HG03095 (cell line): Measurements from ENCODE around the gene PIM1.
"Not testable (repeated sequence)": the region's sequence is repeated elsewhere in the genome, so short reads cannot be mapped to it uniquely, and the experiment has no call there.

Experiments
- ATAC-seq: cut with Tn5 transposase; IDR thresholded peaks from one replicate; pipeline ENCODE4 v1.9.1; 2021; ENCODE audit warnings: moderate library complexity; ENCODE audit not compliant: unreplicated experiment

Gene PIM1

DNA sequence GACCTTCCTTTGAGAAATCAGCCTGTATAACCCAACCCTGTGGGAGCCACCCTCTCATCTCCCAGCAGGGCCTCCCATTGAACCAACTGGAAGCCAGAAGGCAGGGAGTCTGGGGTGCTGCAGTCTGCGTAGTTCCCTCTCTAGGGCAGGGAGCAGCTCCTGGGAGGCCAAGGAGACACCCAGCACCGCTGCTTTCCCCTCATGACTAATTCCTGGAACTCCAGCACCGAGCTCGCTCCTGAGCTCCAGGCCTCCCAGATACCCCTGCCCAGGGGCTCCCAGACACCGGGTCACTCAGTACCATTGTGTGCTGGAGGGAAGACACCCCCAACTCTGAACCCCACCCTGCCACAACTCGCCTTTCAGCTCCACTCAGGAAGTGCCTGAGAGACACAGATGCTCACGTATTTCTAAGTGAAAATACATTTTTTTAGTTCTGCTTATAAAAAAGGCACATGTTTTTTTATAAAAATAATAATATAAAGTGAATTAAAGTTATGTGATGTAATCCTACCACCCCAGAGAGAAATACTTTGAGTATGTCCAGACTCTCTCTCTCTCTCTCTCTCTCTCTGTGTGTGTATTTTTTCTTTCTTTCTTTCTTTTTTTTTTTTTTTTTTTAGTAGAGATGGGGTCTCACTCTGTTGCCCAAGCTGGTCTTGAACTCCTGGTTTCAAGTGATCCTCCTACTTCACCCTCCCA lies 17.5 kb downstream of the PIM1 start:
- no peak for ATAC-seq

DNA sequence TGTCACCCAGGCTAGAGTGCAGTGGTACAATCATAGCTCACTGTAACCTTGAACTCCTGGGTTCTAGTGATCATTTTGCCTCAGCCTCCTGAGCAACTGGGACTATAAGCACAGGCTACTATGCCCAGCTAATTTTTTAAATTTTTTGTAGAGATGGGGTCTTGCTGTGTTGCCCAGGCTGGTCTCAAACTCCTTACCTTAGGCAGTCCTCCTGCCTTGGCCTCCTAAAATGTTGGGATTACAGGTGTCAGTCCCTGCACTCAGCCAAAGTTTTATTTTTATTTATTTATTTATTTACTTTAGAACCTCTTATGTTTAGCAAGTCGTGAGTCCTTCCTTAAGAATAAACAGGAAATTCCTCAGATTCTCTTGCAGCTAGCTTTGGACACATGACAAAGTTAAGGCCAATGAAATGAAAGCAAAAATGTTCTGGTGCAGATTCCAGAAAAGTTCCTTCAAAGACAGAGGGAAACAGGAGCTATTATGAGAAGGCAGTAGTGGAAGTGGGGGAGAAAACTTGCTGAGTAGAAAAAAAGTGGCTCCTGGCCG lies 19.1 kb downstream of the PIM1 start:
- no peak for ATAC-seq

DNA sequence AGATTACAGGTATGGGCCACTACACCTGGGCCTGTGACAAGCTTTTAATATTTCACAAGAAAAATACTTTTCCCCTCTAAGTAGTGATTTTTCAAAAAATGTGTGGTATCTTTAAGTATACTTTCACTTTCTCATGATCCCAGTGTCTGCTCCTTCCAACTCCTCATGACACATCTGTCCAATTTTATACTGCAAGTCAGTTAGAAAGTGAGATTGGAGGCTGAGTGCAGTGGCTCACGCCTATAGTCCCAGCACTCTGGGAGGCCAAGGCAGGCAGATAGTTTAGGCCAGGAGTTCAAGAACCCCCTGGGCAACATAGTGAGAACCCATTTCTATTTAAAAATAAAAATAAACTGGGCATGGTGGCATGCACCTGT lies 20.2 kb downstream of the PIM1 start:
- ATAC-seq = no peak

- no peak for ATAC-seq
These were observed 22.7 kb downstream of the PIM1 start for GRCh38 chr6:37192666-37193065.

DNA sequence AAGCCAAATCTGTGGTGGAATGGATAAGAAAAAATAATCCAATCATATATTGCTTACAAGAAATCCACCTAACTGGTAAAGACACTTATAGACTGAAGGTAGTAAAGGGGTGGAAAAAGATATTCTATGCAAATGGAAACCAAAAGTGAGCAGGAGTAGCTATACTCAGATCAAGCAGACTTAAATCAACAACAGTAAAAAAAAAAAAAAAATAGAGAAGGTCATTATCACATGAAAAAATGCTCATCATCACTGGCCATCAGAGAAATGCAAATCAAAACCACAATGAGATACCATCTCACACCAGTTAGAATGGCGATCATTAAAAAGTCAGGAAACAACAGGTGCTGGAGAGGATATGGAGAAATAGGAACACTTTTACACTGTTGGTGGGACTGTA lies 24.9 kb downstream of the PIM1 start:
- ATAC-seq = not testable (repeated sequence)

DNA sequence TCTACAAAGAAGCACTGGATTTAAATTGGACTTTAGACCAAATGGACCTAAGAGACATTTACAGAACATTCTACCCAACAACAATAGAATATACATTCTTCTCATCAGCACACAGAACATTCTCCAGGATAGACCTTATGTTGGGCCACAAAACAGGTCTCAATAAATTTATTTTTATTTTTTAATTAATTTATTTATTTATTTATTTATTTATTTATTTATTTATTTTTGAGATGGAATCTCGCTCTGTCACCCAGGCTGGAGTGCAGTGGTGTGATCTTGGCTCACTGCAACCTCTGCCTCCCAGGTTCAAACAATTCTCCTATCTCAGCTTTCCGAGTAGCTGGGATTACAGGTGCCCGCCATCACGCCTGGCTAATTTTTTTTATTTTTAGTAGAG lies 26.5 kb downstream of the PIM1 start:
- ATAC-seq = not testable (repeated sequence)

- ATAC-seq = no peak
These were observed 30.1 kb downstream of the PIM1 start for GRCh38 chr6:37200085-37200484.

GRCh38 chr6:37201726-37202125 lies 31.8 kb downstream of the PIM1 start:
- no peak for ATAC-seq

DNA sequence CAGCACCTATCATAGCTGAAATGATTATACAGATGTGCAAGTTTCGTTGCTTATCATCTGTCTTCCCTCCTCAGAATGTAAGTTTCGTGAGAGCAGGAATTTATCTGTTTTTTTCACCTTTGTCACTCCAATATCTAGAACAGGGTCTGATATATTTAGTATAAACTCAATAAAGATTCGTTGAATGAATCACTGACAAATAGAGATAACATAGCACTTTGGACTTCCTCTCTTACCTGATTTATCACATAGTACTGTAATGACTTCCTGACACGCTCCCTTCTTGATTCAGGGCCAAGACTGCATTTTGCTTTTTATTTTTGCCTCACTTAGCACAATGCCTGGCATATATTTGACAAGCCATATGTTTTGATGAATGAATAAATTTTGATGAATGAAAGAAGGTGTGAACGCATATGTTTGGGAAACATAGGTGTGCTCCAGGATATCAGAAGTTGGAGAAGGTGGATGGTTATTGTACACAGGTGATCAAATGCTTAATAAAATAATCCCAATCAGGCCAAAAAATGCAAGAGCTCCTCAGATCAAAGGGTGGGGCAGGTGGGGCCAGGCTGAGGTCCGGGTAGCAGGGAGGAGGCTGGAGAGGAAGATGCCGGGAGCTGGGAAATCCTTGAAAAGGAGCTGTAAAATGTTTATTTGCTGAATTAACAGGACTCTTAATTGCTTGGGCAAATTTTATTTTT lies 33.0 kb downstream of the PIM1 start:
- no peak for ATAC-seq

DNA sequence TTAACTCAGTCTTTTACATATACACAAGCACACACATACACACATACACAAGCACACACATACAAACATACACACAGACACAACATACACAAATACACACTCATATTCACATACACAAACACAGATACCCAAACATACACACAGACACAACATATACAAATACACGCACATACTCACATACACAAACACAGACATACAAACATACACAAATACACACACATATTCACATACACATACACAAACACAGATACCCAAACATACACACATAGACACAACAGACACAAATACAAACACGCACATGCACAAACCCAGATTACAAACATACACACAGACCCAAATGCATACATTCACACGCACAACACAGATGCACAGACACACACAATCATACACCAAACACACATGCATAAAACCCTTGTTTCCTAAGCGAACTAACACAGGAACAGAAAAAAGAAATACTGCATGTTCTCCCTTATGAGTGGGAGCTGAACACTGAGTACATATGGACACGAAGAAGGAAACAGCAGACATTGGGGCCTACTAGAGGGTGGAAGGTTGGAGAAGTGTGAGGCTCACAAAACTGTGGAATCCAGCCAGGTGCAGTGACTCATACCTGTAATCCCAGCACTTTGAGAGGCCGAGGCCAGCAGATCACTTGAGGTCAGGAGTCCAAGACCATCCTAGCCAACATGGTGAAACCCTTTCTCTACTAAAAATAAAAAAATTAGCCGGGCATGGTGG lies 34.2 kb downstream of the PIM1 start:
- no peak for ATAC-seq

DNA sequence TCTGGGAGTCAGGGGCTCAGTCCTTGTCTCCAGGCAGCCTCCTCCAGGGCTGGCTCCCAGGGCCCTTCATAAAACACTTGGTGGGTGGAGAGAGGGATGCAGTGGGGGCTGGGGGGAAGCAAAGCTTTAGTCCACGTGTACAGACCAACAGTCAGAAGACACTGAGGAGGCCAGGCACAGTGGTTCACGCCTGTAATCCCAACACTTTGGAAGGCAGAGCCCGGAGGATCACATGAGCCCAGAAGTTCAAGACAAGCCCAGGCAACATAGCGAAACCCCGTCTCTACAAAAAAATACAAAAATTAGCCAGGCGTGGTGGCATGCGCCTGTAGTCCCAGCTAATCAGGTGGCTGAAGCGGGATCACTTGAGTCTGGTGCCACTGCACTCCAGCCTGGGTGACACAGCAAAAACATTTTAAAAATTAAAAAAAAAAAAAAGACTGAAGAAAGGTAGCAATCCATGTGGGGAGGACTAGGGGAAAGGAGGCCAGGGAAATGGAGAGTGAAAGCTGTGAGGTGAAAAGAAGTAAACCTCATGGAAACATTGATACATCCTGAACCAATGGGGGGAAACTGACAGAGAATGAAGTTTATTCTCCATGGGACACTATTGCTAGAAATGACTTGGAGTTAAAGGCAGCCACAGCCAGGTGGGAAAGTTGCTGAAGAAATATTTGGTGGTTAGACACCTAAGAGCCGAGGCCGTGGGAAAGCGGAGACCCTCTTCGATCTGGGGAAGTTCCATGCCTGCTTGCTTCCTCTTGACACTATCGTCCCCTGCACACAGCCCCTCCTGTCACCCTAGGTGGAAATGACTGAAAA lies 35.4 kb downstream of the PIM1 start:
- ATAC-seq = no peak

DNA sequence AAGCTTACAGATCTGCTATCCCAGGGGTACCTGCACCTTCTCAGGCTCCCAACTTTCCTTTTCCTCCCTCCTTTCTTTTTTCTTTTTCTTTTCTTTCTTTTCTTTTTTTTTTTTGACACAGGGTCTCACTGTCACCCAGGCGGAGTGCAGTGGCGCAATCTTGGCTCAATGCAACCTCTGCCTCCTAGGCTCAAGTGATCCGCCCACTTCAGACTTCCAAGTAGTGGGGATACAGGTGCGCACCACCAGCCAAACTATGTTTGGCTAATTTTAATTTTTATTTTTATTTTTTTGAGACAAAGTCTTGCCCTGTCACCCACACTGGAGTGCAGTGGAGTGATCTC lies 36.0 kb downstream of the PIM1 start:
- ATAC-seq = no peak

GRCh38 chr6:37206622-37207021 lies 36.7 kb downstream of the PIM1 start:
- no peak for ATAC-seq

DNA sequence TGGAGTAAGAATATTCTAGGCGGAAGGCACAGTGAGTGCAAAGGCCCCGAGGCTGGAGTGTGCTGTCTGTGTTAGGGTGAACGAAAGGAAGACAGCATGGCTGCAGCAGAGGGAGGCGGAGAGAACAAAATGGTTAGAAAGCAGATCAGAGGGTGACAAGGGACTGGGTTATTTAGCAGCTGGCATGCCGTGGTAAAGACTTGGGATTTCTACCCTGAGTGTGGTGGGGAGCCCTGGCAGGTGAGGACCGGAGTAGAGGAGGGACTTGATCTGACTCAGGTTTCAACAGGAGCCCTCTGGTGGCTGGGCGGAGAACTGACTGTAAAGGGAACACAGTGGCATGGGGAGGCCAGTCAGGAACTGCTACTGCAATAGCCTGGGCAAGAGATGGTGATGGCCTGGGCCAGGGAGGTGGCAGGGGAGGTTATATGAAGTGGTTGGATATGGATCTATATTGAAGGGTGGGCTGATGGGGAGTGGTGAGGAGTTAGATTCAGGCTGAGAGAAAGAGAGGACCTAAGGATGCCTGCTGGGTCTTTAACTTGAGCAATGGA lies 38.0 kb downstream of the PIM1 start:
- ATAC-seq = peak; percentile 55

DNA sequence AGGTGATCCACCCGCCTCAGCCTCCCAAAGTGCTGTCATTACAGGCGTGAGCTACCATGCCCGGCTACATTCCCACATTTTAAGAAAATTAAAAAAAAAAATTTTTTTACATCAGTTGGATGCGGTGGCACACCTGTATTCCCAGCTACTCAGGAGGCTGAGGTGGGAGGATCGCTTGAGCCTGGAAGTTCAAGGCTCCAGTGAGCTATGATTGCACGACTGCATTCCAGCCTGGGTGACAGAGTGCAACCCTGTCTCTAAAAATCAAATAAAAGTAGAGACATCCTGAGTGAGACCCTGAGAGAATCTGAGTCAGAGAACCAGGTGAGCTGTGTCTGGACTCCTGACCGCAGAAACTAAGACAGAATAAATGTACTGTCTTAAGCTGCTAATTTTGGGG lies 38.8 kb downstream of the PIM1 start:
- ATAC-seq = no peak

DNA sequence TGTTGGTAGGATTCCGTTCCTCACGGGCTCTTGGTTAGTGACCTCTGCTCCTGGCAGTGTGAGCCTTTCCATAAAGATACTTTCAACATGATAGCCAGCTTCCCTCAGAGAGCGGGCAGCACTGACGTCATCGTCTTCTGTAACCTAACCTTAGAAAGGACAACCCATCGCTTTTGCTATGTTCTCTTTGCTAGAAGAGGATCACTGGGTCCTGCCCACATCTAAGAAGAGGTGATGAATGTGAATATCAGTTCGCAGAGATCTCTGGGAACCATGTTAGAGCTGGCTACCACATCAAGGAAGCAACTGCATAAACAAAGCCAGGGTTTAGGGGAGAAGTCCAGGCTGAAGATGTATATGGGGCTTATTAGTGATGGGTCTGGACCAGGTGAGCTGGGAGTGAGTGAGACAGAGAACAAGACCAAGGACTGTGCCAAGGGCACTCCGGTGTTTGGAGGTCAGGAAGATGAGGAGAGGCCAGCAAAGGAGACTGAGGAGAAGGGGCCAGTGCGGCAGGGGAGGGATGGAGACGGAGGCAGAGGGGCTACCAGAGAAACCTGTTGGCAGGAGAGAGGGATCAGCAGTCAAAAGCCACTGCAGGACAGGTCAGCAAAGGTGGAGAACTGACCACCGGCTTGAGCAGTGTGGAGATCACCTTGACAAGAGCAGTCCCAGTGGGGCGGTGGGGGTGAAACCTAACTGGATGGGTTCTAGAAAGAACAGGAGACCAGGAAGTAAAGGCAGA lies 39.7 kb downstream of the PIM1 start:
- no peak for ATAC-seq

DNA sequence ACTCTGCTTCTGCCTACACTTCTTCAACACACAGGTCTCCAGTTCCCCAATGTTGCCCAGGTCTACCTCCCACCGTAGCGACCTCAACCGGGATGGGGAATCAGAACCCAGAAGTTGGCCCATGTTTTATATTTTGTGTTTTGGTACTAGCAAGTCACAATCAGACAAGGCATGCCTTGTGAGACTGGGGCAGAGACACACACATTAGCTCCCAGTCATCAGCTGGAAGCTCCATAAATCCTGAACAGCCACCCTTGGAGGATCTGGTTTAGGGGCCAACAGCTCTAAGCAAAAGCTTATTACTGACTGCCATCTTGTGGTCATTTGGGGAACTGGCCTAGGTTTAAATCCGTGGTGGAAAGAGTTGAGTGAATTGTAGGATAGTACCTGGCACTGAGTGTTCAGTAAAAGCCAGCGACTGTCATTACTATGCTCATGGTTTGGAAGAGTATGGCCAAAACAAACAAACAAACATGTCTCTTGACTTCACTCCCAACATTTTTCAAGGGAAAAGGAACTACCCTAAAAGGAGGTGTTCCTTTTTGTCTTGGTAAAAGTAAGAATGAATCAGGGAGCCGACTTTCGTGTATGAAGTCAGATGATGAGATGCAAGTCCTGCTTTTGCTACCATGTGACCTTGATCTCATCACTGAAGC lies 40.5 kb downstream of the PIM1 start:
- ATAC-seq = no peak

- ATAC-seq = no peak
These were observed 42.3 kb downstream of the PIM1 start for GRCh38 chr6:37212268-37212667.

GRCh38 chr6:37218061-37218460 lies 48.1 kb downstream of the PIM1 start:
- ATAC-seq = no peak

DNA sequence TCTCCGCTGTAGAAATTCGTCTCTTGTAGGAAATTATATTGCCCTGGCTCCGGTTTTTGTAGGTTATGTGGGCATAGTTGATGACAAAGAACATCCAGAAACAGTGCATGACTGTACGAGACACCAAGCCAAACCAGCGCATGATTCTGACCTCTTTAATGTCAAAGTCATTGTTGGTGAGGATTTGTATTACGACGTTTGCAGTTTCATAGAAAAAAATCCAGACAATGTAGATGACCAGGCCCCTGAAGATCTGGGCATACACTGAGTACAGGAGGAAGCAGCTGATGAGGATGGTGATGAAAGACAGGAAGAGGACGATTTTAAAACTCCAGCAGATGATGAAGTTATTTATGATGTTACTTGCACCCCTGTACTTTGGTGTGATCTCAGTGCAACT lies 48.6 kb downstream of the PIM1 start:
- no peak for ATAC-seq
